Islet of Langerhans (tissue), 1 donor: ENCODE results near the gene IL1R1.
A peak's percentile ranks its signal among the peaks of the same experiment; 100 is the strongest.
"Not testable (repeated sequence)": the region's sequence is repeated elsewhere in the genome, so short reads cannot be mapped to it uniquely, and the experiment has no call there.

ENCODE experiments used
- FAIRE-seq: peaks from one replicate; lab custom pipeline; 2011; peaks lifted over from hg19 to GRCh38; lab: Jason Lieb, UNC

Gene IL1R1

GRCh38 chr2:102112271-102112670 lies 30.3 kb upstream of the IL1R1 start:
- FAIRE-seq = no peak

GRCh38 chr2:102112692-102113665 lies 29.6 kb upstream of the IL1R1 start:
- no peak for FAIRE-seq

DNA sequence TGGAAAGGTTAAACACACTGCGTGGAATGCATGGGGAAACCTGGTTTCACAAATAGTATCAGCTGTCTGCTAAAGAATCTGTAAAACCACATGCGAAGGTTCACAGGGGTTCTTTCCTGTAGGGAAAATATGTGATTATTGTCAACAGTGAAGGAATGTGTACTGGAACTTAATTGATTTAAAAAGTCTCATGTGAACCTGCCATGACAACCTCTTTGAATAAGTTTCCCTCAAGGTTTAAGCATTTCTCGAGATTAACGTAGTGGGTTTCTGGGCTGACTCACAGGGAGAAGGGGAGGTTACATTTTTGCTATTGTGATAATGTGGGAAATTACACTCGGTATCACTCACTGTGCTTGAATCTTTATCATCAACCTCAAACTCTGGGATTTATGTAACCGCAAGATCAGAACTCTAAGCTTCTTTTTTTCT lies 28.2 kb upstream of the IL1R1 start:
- peak; percentile 61 for FAIRE-seq

DNA sequence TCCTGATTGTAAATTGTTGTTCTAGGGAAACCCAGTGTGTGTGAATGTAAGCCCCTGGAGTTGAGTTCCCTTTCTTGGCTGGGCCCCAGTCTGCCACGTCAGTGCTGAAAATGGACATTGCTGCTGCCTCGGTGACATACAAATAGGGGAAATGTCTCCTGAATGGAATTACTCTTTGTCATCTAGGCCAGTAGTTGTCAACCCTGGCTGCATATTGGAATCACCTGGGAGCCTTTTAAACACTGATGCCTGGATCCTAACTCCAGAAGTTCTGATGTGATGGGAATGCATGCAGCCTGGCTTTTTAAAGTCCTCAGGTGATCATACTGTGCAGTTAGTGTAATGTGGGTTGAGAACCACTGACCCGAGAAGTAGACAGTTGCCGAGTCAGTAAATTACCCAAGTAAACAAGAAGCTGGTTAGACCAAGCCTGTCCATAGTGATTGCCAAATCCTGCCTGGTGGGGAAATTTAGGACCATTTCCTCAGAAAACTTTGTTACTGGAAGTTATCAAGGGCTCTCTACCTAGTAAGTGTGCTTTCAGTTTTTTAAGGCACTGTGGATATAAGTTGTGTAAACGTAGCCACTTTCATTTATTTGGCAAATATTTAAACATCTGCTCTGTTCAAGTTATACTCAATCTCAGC lies 27.6 kb upstream of the IL1R1 start:
- peak; percentile 17 for FAIRE-seq

DNA sequence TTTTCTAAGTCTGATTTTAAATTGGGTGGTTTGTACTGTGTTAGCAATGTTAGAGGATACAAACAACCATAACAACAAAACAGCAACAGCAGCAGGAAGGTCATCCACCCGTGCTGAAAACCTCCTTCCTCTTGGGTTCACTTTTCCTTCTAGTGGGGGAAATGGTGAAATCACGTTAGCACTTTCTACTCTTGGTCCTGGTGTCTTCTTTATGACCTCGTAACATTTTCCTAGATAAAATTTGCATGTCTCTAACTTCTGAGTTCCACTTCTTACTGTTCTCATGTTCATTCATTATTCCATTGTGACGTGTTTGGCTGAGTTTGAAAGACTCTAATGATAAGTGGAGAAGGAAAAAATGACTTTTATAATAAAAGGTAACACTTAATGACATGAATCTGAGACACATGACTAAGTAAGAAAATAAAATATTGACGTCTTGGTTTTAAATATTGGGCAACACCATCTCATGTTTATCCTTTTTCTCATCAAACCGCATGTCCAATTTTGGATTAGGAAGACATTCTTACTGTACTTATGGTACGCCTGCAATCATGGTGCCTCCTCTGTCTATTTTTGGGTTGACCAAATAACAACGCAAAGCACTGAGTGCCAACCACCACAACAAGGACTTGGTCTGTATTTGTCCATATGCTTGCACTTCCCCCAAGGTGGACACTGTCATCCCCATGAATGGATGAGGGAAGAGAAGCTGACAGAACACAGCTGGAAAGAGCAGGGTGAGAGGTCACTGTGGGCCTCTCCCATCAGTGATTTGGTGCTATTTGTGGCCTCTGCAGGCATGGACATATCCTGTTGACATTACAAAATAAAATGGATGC lies 25.7 kb upstream of the IL1R1 start:
- no peak for FAIRE-seq

- peak; percentile 72 for FAIRE-seq
Observed at GRCh38 chr2:102117472-102117858, 25.1 kb upstream of the IL1R1 start.

- FAIRE-seq = no peak
Observed at GRCh38 chr2:102119255-102119654, 23.3 kb upstream of the IL1R1 start.

DNA sequence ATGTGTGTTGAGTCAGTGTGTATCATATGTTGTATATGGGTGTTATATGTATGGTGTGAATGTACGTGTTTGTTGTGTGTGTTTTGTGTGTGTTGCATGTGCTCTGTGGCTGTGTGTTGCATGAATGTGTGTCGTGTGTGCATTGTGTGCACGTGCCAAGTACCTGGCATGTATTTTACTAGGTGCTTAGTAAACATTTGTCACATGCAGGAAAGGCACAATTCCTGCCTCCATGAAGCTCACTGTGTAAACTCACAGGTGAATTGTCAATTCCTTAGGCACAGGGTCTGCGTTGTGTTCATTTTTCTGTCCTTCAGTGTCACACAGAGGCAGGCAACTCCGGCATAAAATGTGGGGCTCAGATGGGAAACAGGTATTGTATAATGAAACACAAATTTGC lies 22.3 kb upstream of the IL1R1 start:
- FAIRE-seq = no peak

DNA sequence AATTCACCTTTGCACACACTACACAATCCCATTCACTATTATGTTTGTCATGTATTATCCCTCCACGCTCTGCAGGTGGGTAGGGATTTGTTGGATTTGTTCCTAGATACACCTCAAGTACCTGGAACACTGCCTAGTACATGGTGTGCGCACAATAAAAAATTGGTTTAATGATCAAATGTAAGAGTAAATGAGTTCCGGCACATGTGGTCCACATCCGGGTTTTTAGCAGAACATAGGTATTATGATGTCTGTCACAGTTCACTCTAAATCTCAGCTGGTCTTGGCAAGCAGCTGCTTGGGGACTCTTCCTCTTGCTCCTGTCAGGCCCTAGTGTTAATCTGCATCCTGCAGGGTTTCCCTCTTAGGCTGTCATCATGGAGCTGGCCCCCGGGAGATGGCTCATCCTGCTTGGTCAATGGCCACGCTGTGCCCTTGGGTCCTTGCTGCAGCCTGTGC lies 21.8 kb upstream of the IL1R1 start:
- peak; percentile 74 for FAIRE-seq

DNA sequence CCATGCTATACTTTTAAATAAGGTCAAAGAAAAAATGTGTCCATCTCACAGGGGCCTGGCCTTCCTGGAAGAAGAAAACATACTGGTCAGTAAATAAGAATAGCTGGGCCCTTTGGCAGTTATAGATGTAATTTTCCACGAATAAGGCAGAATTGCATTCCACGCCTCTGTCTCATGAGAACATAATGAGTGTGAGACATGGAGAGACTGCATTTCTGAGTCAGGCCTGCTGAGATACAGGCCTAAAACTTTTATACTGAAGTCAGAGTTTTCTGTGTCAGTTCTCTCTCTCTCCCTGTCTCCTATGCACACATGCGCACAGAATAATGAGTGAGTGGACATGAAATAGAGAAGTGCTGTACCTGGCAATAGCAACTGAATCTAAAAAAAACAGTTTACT lies 20.4 kb upstream of the IL1R1 start:
- FAIRE-seq = no peak

DNA sequence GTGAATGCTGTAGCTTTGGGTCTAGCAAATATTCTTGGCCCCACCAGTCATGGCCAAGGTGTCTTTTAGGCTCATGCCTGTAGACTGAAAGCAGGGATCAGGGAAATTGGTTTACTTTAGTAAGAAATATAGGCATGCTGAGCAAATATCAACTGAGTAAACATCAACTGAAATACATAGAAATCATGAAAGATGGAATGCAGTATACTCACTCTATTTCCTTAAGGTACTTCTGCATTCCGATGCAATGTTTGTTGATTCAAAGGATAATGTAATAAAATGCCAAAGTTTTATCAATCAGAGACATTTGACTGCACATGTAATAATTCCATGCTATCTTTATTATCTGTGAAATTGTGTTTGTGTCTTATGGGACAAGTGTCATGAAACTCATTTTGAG lies 19.6 kb upstream of the IL1R1 start:
- no peak for FAIRE-seq

DNA sequence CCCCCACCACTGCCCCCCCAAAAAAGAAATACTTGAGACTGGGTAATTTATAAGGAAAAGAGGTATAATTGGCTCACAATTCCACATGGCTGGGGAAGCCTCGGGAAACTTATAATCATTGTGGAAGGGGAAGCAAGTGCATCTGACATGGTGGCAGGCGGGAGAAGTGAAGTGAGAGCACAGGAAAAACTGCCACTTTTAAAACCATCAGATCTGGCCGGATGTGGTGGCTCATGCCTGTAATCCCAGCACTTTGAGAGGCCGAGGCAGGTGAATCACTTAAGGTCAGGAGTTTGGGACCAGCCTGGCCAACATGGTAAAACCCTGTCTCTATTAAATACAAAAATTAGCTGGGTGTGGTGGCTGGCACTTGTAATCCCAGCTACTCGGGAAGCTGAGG lies 18.1 kb upstream of the IL1R1 start:
- not testable (repeated sequence) for FAIRE-seq

DNA sequence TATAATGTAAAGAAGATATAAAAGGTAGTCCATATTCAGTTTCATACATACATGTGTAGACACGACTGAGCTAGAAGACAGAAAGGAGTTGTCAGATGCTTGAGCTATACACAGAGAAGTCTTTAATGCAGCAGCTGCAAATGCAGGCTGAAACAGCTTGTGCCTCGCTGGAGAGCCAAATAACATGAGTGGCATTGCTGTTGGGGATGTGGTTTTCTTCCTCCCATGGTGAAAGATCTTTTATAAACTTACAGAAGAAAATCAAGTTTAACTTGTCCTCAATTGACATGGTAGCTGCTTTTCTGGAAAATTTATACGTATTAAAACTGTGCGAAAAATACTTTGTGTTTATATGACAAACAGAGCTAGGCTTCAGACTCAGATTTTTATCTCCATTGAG lies 16.4 kb upstream of the IL1R1 start:
- no peak for FAIRE-seq

DNA sequence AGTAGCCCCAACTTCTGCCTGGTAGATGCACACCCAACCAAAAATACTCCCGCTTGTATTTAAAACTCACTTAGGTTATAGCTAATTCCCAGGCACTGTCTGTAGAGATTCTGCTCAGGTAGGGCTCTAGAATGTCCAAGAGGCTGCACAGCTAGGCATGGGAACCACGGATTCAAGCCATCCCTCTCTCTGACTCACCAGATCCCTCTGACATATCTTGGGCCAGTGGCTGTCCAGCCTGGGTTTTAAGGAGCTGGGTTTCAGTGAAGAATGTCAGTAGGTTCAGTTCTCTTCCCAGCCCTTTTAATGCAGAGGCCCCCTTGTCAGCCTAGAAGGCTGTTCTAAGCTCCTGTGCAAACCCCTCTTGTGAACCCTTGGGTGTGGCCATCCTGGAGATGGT lies 15.9 kb upstream of the IL1R1 start:
- no peak for FAIRE-seq

- no peak for FAIRE-seq
Observed at GRCh38 chr2:102129082-102129481, 13.5 kb upstream of the IL1R1 start.

DNA sequence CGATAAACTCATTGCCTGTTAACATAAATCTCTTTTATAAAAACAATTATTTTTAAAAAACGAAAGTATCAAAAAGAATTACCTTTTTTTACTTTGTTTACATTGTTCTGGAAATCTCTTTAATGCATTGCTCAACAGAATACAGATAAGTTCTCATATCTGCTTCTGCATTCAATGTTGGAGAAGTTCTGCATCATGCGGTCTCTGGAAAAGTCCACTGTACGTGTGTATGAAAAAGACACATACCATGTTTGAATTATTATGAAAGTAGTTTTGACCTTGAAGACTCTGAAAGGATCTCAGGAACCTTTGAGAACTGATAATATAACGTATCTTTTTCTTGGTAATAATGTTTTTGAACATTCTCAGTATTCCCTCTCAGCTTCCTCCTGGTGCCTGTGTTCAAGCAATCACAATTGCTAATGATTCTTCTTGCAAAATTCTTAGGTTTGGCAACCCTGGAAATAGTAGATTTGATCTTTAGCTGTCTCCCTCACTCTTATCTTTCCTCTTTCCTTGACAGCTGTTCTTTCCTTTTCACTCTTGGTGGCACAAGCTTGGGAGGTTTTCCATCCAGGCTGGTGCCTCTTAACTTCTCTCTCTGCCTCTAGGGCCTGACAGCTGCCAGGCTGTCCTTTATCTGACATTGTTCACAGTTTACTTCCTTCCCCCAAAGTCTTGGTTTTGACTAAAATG lies 12.4 kb upstream of the IL1R1 start:
- no peak for FAIRE-seq

GRCh38 chr2:102130647-102130991 lies 11.9 kb upstream of the IL1R1 start:
- no peak for FAIRE-seq

DNA sequence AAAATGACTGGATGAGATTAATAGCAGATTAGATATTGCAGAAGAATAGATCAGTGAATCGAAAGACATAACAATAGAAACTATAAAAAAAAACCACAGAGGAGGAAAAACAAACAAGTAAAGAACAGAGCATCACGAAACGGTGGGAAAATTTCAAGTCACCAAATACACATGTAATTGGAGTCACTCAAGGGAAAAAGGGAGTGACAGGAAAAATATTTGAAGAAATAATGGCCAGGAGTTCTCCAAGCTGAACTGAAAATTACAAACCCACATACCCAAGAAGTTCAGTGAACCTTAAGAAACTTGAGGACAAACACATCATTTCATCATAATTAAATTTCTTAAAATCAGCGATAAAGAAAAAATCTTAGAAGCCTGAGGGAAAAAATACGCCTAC lies 11.0 kb upstream of the IL1R1 start:
- no peak for FAIRE-seq

DNA sequence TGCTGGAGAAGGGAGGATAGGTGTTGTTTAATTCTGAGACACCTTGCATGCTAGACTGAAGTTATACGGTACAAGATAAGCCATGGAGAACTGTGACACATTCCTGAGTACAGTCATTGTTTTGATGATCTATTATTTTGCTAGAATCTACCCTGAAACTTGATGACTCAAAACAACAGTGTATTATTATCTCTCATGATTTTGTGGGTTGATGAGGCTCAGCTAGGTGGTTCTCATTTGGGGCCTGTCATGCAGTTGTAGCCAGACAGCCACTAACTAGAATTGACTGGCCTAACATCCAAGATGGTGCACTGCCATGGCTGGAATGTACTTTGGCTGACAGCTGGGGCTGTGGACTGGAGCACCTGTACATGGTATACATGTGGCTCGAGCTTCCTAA lies 5.4 kb upstream of the IL1R1 start:
- no peak for FAIRE-seq

DNA sequence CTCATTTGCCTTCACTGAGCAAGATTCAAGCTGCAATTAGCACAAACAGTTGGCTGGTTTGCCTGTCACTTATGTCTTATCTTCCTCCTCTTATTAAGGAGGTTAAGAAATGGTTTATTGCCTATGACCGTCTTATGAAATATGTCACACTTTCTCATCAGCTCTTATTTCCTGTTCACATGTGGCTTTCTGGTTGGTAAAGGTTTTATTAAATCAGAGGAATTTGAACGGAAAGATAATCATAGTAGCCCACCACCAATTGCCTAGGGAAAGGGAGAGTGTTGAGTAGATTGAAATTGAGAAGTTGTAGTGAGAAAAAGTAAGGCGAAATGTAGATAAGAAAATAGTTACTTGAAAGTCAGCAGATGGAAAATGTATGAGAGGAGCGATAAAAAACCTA lies 4.2 kb upstream of the IL1R1 start:
- FAIRE-seq = no peak

GRCh38 chr2:102139851-102140250 lies 2.7 kb upstream of the IL1R1 start:
- no peak for FAIRE-seq

DNA sequence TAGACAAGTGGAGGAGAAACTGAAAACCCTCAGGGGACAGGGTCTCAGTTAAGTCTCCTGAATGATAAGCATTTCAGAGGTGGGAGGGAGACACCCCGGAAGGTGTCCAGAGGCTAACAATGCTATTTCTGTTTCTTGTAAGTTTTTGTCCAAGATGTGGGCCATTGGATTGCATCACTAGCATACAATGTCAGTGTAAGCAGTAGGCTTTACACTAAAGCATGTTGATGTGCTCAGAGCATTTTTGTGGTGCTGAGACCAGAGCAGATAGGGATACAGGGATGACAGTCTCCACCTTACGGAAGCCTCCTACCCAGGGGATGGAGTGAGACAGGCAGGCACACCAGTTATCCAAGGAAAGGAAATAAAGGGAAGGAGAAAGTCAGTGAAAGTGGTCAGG lies 2.2 kb upstream of the IL1R1 start:
- no peak for FAIRE-seq
